NCI-H774 (cell line): ENCODE results near the gene CYP4F2.
A peak's percentile ranks its signal among the peaks of the same experiment; 100 is the strongest.
"Not testable (repeated sequence)": the region's sequence is repeated elsewhere in the genome, so short reads cannot be mapped to it uniquely, and the experiment has no call there.

Source experiments
- DNase-seq: peaks from one replicate; lab custom pipeline; 2025; lab: John Stamatoyannopoulos, UW

Gene CYP4F2

GRCh38 chr19:15846923-15847322 is 51.0 kb downstream of the CYP4F2 start:
- no peak for DNase-seq

GRCh38 chr19:15843894-15844222 is 54.0 kb downstream of the CYP4F2 start:
- DNase-seq, result not testable (repeated sequence)

- no peak for DNase-seq
Measured at GRCh38 chr19:15843203-15843893, 54.5 kb downstream of the CYP4F2 start.

- no peak for DNase-seq
Measured at GRCh38 chr19:15841875-15842569, 55.9 kb downstream of the CYP4F2 start.

- DNase-seq, result no peak
Measured at GRCh38 chr19:15840833-15841232, 57.0 kb downstream of the CYP4F2 start.

- not testable (repeated sequence) for DNase-seq
Measured at GRCh38 chr19:15839888-15840287, 58.0 kb downstream of the CYP4F2 start.

- DNase-seq, result no peak
Measured at GRCh38 chr19:15838351-15838750, 59.5 kb downstream of the CYP4F2 start.

- peak; percentile 80 for DNase-seq
Measured at GRCh38 chr19:15837221-15837731, 60.6 kb downstream of the CYP4F2 start.

- peak; percentile 95 for DNase-seq
Measured at GRCh38 chr19:15836330-15837220, 61.3 kb downstream of the CYP4F2 start.

GRCh38 chr19:15835565-15836329 is 62.1 kb downstream of the CYP4F2 start:
- DNase-seq, result not testable (repeated sequence)

GRCh38 chr19:15834232-15834631 is 63.6 kb downstream of the CYP4F2 start:
- DNase-seq, result not testable (repeated sequence)

- DNase-seq, result no peak
Measured at GRCh38 chr19:15831626-15832025, 66.2 kb downstream of the CYP4F2 start.

GRCh38 chr19:15829786-15830185 is 68.1 kb downstream of the CYP4F2 start:
- DNase-seq, result no peak

GRCh38 chr19:15829306-15829698 is 68.6 kb downstream of the CYP4F2 start:
- DNase-seq, result no peak

GRCh38 chr19:15828611-15829305 is 69.1 kb downstream of the CYP4F2 start:
- DNase-seq, result not testable (repeated sequence)

- DNase-seq, result no peak
Measured at GRCh38 chr19:15828121-15828610, 69.7 kb downstream of the CYP4F2 start.
